GM20000 (cell line): ENCODE measurements around the gene ATP8B4.
A peak's percentile ranks its signal among the peaks of the same experiment; 100 is the strongest.

ENCODE experiments used
- DNase-seq: peaks from one replicate; pipeline ENCODE4 v3.0.0; 2012; ENCODE audit warnings: low spot score
- TF ChIP-seq, protein P1 (sequence below): IDR thresholded peaks from 2 replicates; pipeline ENCODE4 v1.5.1; 2012; ENCODE audit warnings: mild to moderate bottlenecking, control low read depth; ENCODE audit errors: extremely low read depth, missing control alignments

The ATP8B4 gene

DNA sequence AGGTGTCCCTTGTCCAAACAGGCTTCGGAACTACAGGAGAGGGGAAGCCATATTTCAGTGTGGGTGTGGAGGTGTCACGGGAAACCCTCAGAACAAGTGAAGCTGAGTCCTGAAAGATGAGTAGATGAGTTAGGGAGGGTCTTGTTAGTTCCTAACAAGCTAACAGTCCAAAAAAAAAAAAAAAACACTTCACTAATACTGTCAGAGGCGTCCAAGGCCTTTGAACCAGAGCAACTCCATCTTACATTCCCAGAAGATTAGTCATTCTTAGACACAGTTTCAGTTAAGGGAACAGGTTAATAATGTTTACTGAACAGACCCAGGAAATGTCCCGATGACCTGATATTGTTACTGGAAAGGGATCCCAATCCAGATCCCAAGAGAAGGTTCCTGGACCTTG is 7.0 kb upstream of the ATP8B4 start:
- DNase-seq, result no peak
- TF ChIP-seq, protein P1, sequence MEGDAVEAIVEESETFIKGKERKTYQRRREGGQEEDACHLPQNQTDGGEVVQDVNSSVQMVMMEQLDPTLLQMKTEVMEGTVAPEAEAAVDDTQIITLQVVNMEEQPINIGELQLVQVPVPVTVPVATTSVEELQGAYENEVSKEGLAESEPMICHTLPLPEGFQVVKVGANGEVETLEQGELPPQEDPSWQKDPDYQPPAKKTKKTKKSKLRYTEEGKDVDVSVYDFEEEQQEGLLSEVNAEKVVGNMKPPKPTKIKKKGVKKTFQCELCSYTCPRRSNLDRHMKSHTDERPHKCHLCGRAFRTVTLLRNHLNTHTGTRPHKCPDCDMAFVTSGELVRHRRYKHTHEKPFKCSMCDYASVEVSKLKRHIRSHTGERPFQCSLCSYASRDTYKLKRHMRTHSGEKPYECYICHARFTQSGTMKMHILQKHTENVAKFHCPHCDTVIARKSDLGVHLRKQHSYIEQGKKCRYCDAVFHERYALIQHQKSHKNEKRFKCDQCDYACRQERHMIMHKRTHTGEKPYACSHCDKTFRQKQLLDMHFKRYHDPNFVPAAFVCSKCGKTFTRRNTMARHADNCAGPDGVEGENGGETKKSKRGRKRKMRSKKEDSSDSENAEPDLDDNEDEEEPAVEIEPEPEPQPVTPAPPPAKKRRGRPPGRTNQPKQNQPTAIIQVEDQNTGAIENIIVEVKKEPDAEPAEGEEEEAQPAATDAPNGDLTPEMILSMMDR, result no peak

DNA sequence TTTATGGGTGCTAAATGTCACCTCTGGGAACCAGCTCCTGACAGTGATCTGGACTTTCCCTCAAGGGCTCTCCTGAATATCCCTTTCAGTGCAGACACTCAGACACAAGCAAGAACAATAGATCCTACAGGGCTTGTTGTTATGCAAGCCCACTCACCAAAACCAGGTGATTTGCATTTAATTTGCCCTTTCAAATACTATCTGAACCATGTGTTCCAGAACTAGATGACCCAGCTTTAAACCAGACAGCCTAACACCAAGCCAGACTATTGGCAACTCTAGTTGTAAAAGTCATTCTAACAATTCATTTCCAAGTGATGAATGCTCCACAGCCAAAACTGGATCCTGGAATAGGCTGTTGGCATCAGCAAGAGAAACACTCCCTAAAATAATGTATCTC is 5.6 kb upstream of the ATP8B4 start:
- TF ChIP-seq, protein P1, result no peak
- no peak for DNase-seq

DNA sequence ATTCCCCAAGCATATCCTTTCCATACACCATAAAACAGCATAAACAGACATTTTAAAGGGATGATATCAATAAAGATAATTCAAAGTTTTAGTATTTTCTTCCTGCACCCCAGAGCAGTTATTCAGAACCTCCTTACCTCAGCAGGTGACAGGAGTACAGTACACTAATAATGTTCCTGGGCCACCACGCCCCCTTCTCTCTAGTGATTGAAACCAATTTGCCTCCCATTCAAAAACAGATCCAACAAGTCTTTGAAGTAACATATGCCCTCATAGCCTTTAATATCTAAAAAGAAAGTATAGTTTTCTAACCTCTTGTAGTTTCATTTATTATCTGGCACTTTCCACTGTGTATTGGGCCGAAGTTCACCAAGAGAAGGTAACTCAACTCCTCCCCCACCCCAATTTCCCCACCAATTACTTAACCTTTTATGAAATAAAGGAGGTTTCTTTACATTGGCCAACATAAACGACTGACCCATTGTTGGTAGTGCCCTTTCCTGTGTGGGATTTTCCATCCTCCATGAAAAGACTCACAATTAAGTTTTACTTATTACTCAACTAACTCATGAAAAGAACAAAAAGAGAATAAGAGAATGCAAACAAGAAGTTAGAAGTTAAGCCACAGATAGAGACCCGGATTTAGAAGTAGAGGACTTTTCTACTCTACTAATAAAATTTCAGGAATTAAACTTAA is 5.0 kb upstream of the ATP8B4 start:
- TF ChIP-seq, protein P1, result no peak
- DNase-seq, result no peak

DNA sequence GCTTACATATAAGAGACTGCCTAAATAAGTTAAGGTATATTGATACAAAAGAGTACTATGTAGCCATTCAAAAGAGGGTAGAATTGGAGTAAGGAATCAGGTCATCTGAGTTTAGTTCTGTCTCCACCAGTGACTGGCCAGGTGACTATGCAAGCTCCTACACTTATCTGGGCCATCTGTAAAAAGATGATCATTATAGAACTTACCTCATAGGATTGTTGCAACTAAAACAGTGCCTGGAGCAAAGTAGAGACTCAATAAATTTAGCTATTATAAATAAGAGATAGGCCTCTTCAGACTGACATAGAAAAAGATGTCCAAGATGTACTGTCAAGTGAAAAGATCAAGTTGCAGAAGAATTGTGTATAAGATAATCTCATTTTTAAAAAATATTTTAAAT is 1.7 kb upstream of the ATP8B4 start:
- TF ChIP-seq, protein P1, result no peak
- no peak for DNase-seq

DNA sequence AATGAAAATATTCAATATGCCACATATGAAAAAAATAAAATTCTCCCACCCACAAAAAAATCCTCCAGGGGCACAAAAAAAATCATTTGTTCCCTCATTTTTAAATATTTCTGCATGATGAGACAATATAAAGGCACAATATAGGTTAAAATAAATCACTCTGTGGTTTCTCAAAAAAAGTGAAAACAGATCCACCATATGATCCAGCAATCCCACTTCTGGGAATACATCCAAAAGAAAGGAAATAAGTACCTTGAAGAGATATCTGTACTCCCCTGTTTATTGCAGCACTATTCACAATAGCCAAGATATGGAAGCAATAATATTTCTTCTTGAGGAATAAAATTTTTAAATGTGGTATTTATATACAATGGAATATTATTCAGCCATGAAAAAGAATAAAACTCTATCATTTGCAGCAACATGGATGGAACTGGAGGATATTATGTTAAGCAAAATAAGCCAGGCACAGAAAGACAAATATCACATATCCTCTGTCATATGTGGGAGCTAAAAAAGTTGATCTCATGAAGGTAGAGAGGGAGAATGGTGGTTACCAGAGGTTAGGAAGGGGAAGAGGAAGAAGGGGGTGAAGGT is 1.5 kb downstream of the ATP8B4 start:
- TF ChIP-seq, protein P1, result no peak
- no peak for DNase-seq

DNA sequence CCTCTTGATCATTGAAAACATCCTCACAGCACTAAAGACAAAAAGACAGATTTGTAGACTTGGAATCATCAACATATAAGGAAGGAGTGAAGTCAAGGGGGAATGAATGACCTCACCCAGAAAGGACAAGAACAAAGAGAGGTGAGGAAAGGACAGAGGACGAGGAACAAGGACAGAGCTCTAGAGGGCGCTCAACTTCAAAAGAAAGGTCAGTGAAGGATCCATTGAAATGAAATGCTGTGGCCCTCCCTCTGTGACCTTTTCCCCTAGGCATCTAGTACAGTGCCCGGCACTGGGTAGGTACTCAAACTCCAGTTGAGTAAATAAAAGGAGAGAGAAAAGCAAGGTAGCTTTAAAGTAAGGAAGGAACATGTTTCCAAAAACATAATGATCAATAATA is 2.6 kb downstream of the ATP8B4 start:
- TF ChIP-seq, protein P1, result peak; percentile 37
- peak; percentile 30 for DNase-seq

DNA sequence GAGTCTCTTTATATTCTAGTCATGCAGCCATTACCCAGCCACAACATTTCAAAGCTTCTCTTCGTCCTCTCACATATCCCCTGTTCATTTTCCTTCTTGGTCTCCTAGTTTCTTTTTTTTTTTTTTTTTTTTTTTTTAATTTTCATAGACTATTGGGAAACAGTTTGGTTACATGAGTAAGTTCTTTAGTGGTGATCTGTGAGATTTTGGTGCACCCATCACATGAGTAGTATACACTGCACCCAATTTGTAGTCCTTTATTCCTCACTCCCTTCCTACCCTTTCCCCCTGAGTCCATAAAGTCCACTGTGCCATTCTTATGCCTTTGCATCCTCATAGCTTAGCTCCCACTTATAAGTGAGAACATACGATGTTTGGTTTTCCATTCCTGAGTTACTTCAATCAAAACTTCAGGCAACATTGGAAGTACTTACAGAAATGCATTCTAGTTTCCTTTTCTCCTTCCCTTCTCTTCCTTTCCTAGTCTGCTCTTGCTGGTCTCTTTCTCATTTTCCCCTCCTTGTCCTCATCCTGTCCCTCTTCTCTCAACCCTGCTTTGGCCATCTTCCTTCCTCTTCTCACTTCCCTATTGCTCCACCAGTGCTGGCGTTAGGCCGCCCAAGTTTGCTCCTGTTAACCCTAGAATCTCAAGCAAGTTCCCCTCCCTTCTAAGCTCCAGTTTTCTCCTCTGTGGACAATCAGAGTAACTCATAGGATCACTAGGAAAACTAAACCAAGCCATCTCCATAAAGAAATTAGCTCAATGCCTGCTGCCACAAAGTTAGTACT is 4.8 kb downstream of the ATP8B4 start:
- no peak for DNase-seq

More for the DNA sequence above, 4.8 kb downstream of the ATP8B4 start:
- TF ChIP-seq, protein P1, result no peak
